ENCODE measurements around the gene ANO7.

The ANO7 gene

DNA sequence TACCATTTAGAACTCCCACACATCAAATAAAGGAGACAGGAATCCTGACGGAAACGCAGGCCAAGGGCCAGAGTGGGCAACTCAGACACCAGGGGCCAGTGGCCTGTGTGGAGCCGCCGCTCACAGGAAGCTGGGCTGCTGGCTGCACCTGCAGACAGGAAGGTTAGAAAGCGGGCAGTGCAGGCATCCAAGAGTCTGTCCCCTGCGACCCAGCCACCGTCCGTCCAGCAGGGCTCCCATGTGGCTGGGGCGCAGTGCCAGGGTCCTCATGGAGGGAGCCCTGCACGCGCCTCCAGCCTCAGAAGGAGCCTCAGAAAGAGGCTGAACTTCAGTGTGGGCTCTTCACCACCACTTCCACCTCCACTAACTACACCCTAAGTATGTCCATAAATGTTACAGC lies 2.5 kb upstream of the ANO7 start:
- no peaks in the 10 kb centered on the region for H4K20me1 ChIP-seq (ENCODE audit: insufficient read depth, low read length)
- peaks cover 5% of the 10 kb centered on the region; the same call in 1 of the 2 replicates for H3K27me3 ChIP-seq (ENCODE audit: insufficient read depth, low read length)
- TF ChIP-seq, protein P1, sequence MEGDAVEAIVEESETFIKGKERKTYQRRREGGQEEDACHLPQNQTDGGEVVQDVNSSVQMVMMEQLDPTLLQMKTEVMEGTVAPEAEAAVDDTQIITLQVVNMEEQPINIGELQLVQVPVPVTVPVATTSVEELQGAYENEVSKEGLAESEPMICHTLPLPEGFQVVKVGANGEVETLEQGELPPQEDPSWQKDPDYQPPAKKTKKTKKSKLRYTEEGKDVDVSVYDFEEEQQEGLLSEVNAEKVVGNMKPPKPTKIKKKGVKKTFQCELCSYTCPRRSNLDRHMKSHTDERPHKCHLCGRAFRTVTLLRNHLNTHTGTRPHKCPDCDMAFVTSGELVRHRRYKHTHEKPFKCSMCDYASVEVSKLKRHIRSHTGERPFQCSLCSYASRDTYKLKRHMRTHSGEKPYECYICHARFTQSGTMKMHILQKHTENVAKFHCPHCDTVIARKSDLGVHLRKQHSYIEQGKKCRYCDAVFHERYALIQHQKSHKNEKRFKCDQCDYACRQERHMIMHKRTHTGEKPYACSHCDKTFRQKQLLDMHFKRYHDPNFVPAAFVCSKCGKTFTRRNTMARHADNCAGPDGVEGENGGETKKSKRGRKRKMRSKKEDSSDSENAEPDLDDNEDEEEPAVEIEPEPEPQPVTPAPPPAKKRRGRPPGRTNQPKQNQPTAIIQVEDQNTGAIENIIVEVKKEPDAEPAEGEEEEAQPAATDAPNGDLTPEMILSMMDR (IDR thresholded peaks at IDR 0.05; ENCODE audit: low read length) = no peak
- H3K4me3 ChIP-seq (ENCODE audit: low read depth, low read length, poor library complexity, severe bottlenecking) = no peak overlapping the region
- no peak overlapping the region for H2AFZ ChIP-seq (ENCODE audit: low read length)
- H3K9ac ChIP-seq (ENCODE audit: low read length) = no peak overlapping the region
- H3K27ac ChIP-seq (ENCODE audit: low read depth, low read length, poor library complexity, severe bottlenecking) = no peak overlapping the region
- H3K9me3 ChIP-seq (ENCODE audit: low read length) = no peaks in the 10 kb centered on the region
- peaks cover 6% of the 10 kb centered on the region for H3K36me3 ChIP-seq (ENCODE audit: insufficient read depth, low read length)
- H3K4me2 ChIP-seq (ENCODE audit: low read length) = no peak overlapping the region
- H3F3A ChIP-seq (ENCODE audit: insufficient read depth, low read length) = no peaks in the 10 kb centered on the region
- peaks cover 10% of the 10 kb centered on the region for H3K4me1 ChIP-seq (ENCODE audit: insufficient read depth, low read length, severe bottlenecking)
- no peaks in the 10 kb centered on the region for H3K79me2 ChIP-seq (ENCODE audit: insufficient read depth, low read length)
- no peaks in the 10 kb centered on the region for H3K9me2 ChIP-seq (ENCODE audit: low read depth, low read length)

DNA sequence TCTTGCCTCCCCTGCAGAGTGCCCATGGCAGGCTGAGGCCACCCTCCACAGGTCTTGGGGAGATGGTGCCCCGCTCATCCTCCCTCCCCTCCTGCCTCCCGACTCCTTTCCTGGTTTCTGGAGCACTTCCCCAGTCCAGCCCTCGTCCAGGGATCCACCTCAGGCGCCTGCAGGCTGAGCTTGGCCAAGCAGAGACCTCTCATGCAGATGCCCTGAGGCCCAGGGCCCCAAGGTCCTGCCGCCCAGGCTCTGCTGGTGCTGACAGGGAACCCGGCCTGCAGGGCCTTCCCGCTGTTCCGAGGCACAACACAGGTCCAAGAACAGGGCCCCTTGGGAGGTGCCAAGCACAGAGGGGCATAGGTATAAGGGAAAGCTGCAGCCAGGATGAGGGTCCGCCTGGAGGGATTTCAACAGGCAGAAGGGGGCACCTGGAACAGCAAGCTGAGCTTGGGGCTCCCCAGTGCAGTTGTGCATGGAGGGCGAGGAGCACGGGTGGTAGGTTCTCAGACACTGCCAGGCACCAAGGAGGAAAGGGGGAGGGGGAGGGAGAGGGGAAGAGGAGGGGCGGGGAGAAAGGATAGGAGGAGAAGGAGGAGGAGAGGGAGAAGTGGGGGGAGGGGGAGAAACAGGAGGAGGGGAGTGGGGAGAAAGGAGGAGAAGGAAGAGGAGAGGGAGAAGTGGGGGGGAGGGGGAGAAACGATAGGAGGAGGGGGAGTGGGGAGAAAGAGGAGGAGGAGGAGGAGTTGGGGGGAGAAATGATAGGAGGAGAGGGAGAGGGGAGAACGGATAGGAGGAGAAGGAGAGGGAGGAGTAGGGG lies 1.2 kb upstream of the ANO7 start:
- H3K36me3 ChIP-seq (ENCODE audit: insufficient read depth, low read length) = peaks cover 6% of the 10 kb centered on the region
- H3K27ac ChIP-seq (ENCODE audit: low read depth, low read length, poor library complexity, severe bottlenecking) = no peak overlapping the region
- H3K9ac ChIP-seq (ENCODE audit: low read length) = no peak overlapping the region
- no peaks in the 10 kb centered on the region for H4K20me1 ChIP-seq (ENCODE audit: insufficient read depth, low read length)
- peaks cover 5% of the 10 kb centered on the region; the same call in 1 of the 2 replicates for H3K27me3 ChIP-seq (ENCODE audit: insufficient read depth, low read length)
- no peak overlapping the region for H2AFZ ChIP-seq (ENCODE audit: low read length)
- no peak overlapping the region for H3K4me3 ChIP-seq (ENCODE audit: low read depth, low read length, poor library complexity, severe bottlenecking)
- H3K4me1 ChIP-seq (ENCODE audit: insufficient read depth, low read length, severe bottlenecking) = peaks cover 10% of the 10 kb centered on the region
- H3F3A ChIP-seq (ENCODE audit: insufficient read depth, low read length) = no peaks in the 10 kb centered on the region
- no peak overlapping the region for H3K4me2 ChIP-seq (ENCODE audit: low read length)
- H3K9me3 ChIP-seq (ENCODE audit: low read length) = no peaks in the 10 kb centered on the region
- TF ChIP-seq, protein P1 (IDR thresholded peaks at IDR 0.05; ENCODE audit: low read length) = no peak
- TF ChIP-seq EZH2 (IDR thresholded peaks at IDR 0.05; ENCODE audit: borderline replicate concordance, low read length) = no peak
- H3K9me2 ChIP-seq (ENCODE audit: low read depth, low read length) = no peaks in the 10 kb centered on the region
- H3K79me2 ChIP-seq (ENCODE audit: insufficient read depth, low read length) = no peaks in the 10 kb centered on the region

GRCh38 chr2:241187918-241188234 lies 601 bp upstream of the ANO7 start:
- Histone ChIP-seq H3F3A (ENCODE audit: insufficient read depth, low read length) (no peaks in the 10 kb centered on the region), H3K27me3 (ENCODE audit: insufficient read depth, low read length) (peaks cover 8% of the 10 kb centered on the region; the same call in 1 of the 2 replicates), H3K27ac (ENCODE audit: low read depth, low read length, poor library complexity, severe bottlenecking) (no peak overlapping the region), H4K20me1 (ENCODE audit: insufficient read depth, low read length) (no peaks in the 10 kb centered on the region), H3K79me2 (ENCODE audit: insufficient read depth, low read length) (no peaks in the 10 kb centered on the region), H3K4me3 (ENCODE audit: low read depth, low read length, poor library complexity, severe bottlenecking) (no peak overlapping the region), H3K9me3 (ENCODE audit: low read length) (no peaks in the 10 kb centered on the region), H3K4me1 (ENCODE audit: insufficient read depth, low read length, severe bottlenecking) (peaks cover 10% of the 10 kb centered on the region), H3K36me3 (ENCODE audit: insufficient read depth, low read length) (peaks cover 2% of the 10 kb centered on the region; the same call in 1 of the 2 replicates), H2AFZ (ENCODE audit: low read length) (no peak overlapping the region), H3K9me2 (ENCODE audit: low read depth, low read length) (no peaks in the 10 kb centered on the region), H3K4me2 (ENCODE audit: low read length) (peak overlapping the region; percentile 43; the same call in 1 of the 2 replicates), H3K9ac (ENCODE audit: low read length) (no peak overlapping the region)
- TF ChIP-seq EZH2 (IDR thresholded peaks at IDR 0.05; ENCODE audit: borderline replicate concordance, low read length) = no peak
- TF ChIP-seq, protein P1 (IDR thresholded peaks at IDR 0.05; ENCODE audit: low read length) = no peak
